ENCODE results near the gene ENPP5. TPM values are rescaled to one million over a fixed set of nuclear protein-coding genes. Genes with fewer than 3 reads are reported as not detected.
"Not testable (repeated sequence)": the region's sequence is repeated elsewhere in the genome, so short reads cannot be mapped to it uniquely, and the experiment has no call there.

The ENPP5 gene
- polyA plus RNA-seq, 1 donor (not counting 4 experiments of a cell fraction or from before 2014, with no cell fraction given) = 0.07 TPM

DNA sequence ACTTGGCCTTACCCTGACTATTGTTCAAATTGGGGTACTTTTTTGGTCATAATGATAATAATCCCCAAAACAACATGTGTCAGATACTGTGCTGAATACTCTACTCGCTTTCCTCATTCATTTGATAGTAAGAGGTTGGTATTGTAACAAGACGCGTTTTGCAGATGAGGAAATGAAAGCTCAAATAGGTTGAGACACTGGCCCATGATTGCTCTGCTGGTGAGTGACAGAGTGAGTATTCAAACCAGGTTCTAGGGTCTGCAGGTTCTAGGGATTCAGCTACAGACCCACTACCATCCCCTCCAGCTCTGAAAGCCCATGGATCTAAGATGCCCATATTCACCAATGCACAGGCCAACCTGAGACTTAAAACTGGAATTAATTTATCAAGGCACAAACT lies 42.3 kb downstream of the ENPP5 start:
- Histone ChIP-seq H3K4me3 (ENCODE audit: control insufficient read depth in 2 of 3, extremely low read depth in 1 of 3, insufficient read depth in 2 of 3, low read depth in 1 of 3, low read length in 3 of 3) (no peak overlapping the region), H3K4me1 (ENCODE audit: control insufficient read depth, extremely low read depth, insufficient read depth, low read length) (no peaks in the 10 kb centered on the region), H3K9me1 (ENCODE audit: control insufficient read depth, extremely low read depth, insufficient read depth, low read length) (no peaks in the 10 kb centered on the region), H3K36me3 (ENCODE audit: control insufficient read depth in 2 of 2, extremely low read depth in 1 of 2, insufficient read depth in 2 of 2, low read length in 2 of 2) (no peaks in the 10 kb centered on the region), H3K27me3 (ENCODE audit: control insufficient read depth, extremely low read depth, insufficient read depth, low read length) (peaks cover 18% of the 10 kb centered on the region), H3K4me2 (ENCODE audit: control insufficient read depth, extremely low read depth, insufficient read depth, low read depth, low read length) (no peak overlapping the region), H4K20me1 (ENCODE audit: control insufficient read depth, extremely low read depth, insufficient read depth, low read length) (no peaks in the 10 kb centered on the region), H3K79me2 (ENCODE audit: control insufficient read depth, insufficient read depth, low read length) (no peaks in the 10 kb centered on the region), H3K27ac (ENCODE audit: control insufficient read depth, insufficient read depth, low read length) (no peak overlapping the region), H3K9ac (ENCODE audit: control insufficient read depth, extremely low read depth, insufficient read depth, low read length) (no peak overlapping the region), H2AFZ (ENCODE audit: control insufficient read depth, low read length) (no peak overlapping the region), H3K9me3 (ENCODE audit: control insufficient read depth, low read depth, low read length) (no peaks in the 10 kb centered on the region)
- DNase-seq (ENCODE audit: low read depth, low spot score) (no peak), FAIRE-seq (no peak)
- dilution Hi-C loops (cut with MboI; ENCODE audit: extremely low pct_ligation_motif_present, low sequenced_read_pairs) = no loop called here
- no peak for TF ChIP-seq EZH2 (IDR thresholded peaks at IDR 0.05; ENCODE audit: low read length)
- TF ChIP-seq, protein P1, sequence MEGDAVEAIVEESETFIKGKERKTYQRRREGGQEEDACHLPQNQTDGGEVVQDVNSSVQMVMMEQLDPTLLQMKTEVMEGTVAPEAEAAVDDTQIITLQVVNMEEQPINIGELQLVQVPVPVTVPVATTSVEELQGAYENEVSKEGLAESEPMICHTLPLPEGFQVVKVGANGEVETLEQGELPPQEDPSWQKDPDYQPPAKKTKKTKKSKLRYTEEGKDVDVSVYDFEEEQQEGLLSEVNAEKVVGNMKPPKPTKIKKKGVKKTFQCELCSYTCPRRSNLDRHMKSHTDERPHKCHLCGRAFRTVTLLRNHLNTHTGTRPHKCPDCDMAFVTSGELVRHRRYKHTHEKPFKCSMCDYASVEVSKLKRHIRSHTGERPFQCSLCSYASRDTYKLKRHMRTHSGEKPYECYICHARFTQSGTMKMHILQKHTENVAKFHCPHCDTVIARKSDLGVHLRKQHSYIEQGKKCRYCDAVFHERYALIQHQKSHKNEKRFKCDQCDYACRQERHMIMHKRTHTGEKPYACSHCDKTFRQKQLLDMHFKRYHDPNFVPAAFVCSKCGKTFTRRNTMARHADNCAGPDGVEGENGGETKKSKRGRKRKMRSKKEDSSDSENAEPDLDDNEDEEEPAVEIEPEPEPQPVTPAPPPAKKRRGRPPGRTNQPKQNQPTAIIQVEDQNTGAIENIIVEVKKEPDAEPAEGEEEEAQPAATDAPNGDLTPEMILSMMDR (optimal IDR thresholded peaks at IDR 0.05 in 1 of 3, IDR thresholded peaks at IDR 0.05 in 1 of 3, conservative IDR thresholded peaks at IDR 0.05 in 1 of 3; ENCODE audit: extremely low read depth in 1 of 3, insufficient read depth in 2 of 3, low read length in 3 of 3) = no peak

DNA sequence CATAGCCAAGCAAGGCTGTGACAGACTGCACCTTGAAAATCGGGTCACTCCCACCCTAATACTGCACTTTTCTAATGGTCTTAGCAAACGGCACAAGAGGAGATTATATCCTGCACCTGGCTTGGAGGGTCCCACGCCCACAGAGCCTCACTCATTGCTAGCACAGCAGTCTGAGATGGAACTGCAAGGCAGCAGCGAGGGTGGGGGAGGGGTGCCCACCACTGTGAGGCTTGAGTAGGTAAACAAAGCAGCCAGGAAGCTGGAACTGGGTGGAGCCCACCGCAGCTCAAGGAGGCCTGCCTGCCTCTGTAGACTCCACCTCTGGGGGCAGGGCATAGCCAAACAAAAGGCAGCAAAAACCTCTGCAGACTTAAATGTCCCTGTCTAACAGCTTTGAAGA lies 51.1 kb downstream of the ENPP5 start:
- H3K4me1 ChIP-seq (ENCODE audit: control insufficient read depth, extremely low read depth, insufficient read depth, low read length); H3K36me3 ChIP-seq (ENCODE audit: control insufficient read depth in 2 of 2, extremely low read depth in 1 of 2, insufficient read depth in 2 of 2, low read length in 2 of 2); H3K79me2 ChIP-seq (ENCODE audit: control insufficient read depth, insufficient read depth, low read length); H3K27ac ChIP-seq (ENCODE audit: control insufficient read depth, insufficient read depth, low read length); H3K27me3 ChIP-seq (ENCODE audit: control insufficient read depth, extremely low read depth, insufficient read depth, low read length); H3K4me3 ChIP-seq (ENCODE audit: control insufficient read depth in 2 of 3, extremely low read depth in 1 of 3, insufficient read depth in 2 of 3, low read depth in 1 of 3, low read length in 3 of 3); FAIRE-seq; H3K9me1 ChIP-seq (ENCODE audit: control insufficient read depth, extremely low read depth, insufficient read depth, low read length); H2AFZ ChIP-seq (ENCODE audit: control insufficient read depth, low read length); H3K9me3 ChIP-seq (ENCODE audit: control insufficient read depth, low read depth, low read length); DNase-seq (ENCODE audit: low read depth, low spot score); H3K9ac ChIP-seq (ENCODE audit: control insufficient read depth, extremely low read depth, insufficient read depth, low read length); dilution Hi-C loops (cut with MboI; ENCODE audit: extremely low pct_ligation_motif_present, low sequenced_read_pairs); H3K4me2 ChIP-seq (ENCODE audit: control insufficient read depth, extremely low read depth, insufficient read depth, low read depth, low read length); H4K20me1 ChIP-seq (ENCODE audit: control insufficient read depth, extremely low read depth, insufficient read depth, low read length): not testable (repeated sequence)

DNA sequence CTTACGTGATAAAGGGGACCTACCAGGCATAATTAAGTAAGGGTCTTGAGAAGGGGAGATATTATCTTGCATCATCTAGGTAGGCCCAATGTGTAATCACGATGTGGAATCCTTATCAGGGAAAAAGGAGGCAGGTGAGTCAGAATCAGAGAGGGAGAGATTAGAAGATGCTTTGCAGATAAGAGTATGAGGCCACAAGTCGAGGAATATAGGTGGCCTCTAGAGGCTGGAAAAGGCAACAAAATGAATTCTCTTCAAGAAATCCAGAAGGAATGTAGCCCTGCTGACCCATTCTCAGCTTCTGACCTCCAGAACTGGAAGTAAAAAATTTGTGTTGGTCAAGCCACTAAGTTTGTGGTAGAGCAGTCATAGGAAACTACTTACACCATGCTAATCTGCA lies 51.9 kb downstream of the ENPP5 start:
- FAIRE-seq (no peak), DNase-seq (ENCODE audit: low read depth, low spot score) (no peak)
- no peak overlapping the region for H3K27ac ChIP-seq (ENCODE audit: control insufficient read depth, insufficient read depth, low read length)
- H4K20me1 ChIP-seq (ENCODE audit: control insufficient read depth, extremely low read depth, insufficient read depth, low read length) = no peaks in the 10 kb centered on the region
- H3K4me1 ChIP-seq (ENCODE audit: control insufficient read depth, extremely low read depth, insufficient read depth, low read length) = no peaks in the 10 kb centered on the region
- H2AFZ ChIP-seq (ENCODE audit: control insufficient read depth, low read length) = no peak overlapping the region
- no peak overlapping the region for H3K9ac ChIP-seq (ENCODE audit: control insufficient read depth, extremely low read depth, insufficient read depth, low read length)
- no peaks in the 10 kb centered on the region for H3K79me2 ChIP-seq (ENCODE audit: control insufficient read depth, insufficient read depth, low read length)
- H3K27me3 ChIP-seq (ENCODE audit: control insufficient read depth, extremely low read depth, insufficient read depth, low read length) = no peaks in the 10 kb centered on the region
- no peak for TF ChIP-seq EZH2 (IDR thresholded peaks at IDR 0.05; ENCODE audit: low read length)
- TF ChIP-seq, protein P1 (optimal IDR thresholded peaks at IDR 0.05 in 1 of 3, IDR thresholded peaks at IDR 0.05 in 1 of 3, conservative IDR thresholded peaks at IDR 0.05 in 1 of 3; ENCODE audit: extremely low read depth in 1 of 3, insufficient read depth in 2 of 3, low read length in 3 of 3) = no peak
- H3K4me3 ChIP-seq (ENCODE audit: control insufficient read depth in 2 of 3, extremely low read depth in 1 of 3, insufficient read depth in 2 of 3, low read depth in 1 of 3, low read length in 3 of 3) = no peak overlapping the region
- no peaks in the 10 kb centered on the region for H3K9me1 ChIP-seq (ENCODE audit: control insufficient read depth, extremely low read depth, insufficient read depth, low read length)
- no peak overlapping the region for H3K4me2 ChIP-seq (ENCODE audit: control insufficient read depth, extremely low read depth, insufficient read depth, low read depth, low read length)
- dilution Hi-C loops (cut with MboI; ENCODE audit: extremely low pct_ligation_motif_present, low sequenced_read_pairs) = no loop called here
- H3K36me3 ChIP-seq (ENCODE audit: control insufficient read depth in 2 of 2, extremely low read depth in 1 of 2, insufficient read depth in 2 of 2, low read length in 2 of 2) = no peaks in the 10 kb centered on the region
- H3K9me3 ChIP-seq (ENCODE audit: control insufficient read depth, low read depth, low read length) = no peaks in the 10 kb centered on the region
